GM10248 (cell line): ENCODE measurements around the gene CAMK2N1.

Experiments
- CTCF ChIA-PET: fragments of 300-600 bp; sonication (Branson Sonifier 250); formaldehyde crosslinking; extraction: SDS; loops from one replicate; lab custom pipeline; 2021; ENCODE audit warnings: antibody characterized with exemption; lab: Yijun Ruan, JAX
- POLR2A ChIA-PET: fragments of 350-650 bp; sonication (Branson Sonifier 250); formaldehyde crosslinking; extraction: SDS; loops from one replicate; lab custom pipeline; 2020; ENCODE audit warnings: antibody characterized with exemption; lab: Yijun Ruan, JAX
- DNase-seq: peaks from one replicate; pipeline ENCODE4 v3.0.0; 2012; ENCODE audit errors: extremely low spot score
- TF ChIP-seq, protein P1 (sequence below): IDR thresholded peaks from 2 replicates; pipeline ENCODE4 v1.5.1; 2012; ENCODE audit warnings: mild to moderate bottlenecking, low read depth; ENCODE audit errors: extremely low read depth, missing control alignments, control extremely low read depth

Gene CAMK2N1

DNA sequence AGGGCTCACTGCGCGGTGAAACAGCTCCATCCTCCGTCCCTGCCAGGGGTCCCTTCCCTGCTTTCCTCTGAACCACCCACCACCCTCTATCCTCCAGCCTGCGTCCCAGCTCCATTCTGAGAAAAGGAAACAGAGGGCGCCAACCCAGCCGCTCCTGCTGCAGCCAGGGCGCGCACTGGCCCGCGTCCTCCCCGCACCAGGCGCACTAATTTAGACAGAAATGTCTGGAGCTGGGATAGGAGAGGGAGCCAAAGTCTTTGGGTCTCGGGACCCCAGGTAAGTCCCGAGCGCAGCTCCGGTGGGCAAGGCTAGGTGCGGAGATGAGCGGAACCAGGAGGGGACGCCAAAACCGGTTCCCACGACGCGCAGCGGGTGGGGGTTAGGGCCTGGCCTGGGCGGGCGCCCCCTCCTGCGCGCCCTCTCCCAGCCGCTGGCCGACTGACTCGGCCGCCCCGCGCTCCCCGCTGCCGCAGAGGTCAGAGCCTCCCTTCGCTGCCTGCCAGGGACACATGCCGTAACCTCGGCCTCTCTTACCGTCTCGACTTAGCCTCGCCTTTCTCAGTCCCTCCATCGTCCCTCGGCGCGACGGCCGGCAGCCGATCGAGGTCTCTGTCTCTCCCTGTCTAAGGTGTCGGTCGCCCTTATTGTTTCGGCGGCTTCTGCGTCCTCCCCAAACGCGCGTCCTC lies 2.0 kb downstream of the CAMK2N1 start:
- ChIA-PET POLR2A (no interaction called here), CTCF (interaction anchor here (0.9 to 3.4 kb wide), 4 partner anchors 10 to 272 kb away, joined by 3 to 18 read pairs (median 4); no protein-coding TSS in a partner anchor)
- no peak for DNase-seq
- TF ChIP-seq, protein P1, sequence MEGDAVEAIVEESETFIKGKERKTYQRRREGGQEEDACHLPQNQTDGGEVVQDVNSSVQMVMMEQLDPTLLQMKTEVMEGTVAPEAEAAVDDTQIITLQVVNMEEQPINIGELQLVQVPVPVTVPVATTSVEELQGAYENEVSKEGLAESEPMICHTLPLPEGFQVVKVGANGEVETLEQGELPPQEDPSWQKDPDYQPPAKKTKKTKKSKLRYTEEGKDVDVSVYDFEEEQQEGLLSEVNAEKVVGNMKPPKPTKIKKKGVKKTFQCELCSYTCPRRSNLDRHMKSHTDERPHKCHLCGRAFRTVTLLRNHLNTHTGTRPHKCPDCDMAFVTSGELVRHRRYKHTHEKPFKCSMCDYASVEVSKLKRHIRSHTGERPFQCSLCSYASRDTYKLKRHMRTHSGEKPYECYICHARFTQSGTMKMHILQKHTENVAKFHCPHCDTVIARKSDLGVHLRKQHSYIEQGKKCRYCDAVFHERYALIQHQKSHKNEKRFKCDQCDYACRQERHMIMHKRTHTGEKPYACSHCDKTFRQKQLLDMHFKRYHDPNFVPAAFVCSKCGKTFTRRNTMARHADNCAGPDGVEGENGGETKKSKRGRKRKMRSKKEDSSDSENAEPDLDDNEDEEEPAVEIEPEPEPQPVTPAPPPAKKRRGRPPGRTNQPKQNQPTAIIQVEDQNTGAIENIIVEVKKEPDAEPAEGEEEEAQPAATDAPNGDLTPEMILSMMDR = no peak

DNA sequence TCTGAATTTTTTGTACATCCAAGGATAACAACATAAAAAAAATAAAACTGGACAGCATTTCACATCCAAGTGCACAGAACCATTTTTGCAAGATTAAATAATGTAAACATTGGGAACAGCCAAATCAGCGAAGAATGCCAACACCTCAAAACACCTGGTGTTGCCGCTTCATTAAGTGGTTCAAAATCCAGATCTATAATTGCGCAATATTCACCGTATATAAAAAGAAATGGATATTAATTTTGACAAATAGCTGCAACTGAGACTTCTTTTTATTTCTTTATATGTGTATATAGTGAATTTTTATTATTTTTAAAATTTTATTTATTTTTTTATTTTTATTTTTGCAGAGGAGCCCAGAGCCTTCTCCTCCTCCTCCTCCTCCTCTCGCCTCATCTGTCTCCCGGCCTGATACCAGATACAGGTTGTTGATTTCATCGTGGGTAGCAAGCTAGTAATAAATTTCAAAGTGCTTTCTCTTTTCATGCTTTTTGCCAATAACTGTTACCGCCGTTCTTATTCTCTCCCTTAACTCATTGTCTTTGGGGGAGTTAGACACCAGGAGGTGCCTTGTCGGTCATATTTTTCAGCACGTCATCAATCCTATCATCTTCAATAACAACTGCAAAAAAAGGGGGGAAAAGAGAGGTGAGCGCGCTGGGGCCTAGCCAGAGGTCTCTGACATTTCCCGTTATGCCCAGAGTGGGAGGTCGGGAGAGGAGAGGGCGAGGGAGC lies 2.7 kb downstream of the CAMK2N1 start:
- TF ChIP-seq, protein P1 = no peak
- POLR2A ChIA-PET = no interaction called here
- no peak for DNase-seq
- CTCF ChIA-PET = interaction anchor here (1.0 to 3.4 kb wide), 3 partner anchors 10 to 288 kb away, joined by 3 to 18 read pairs (median 5); no protein-coding TSS in a partner anchor

DNA sequence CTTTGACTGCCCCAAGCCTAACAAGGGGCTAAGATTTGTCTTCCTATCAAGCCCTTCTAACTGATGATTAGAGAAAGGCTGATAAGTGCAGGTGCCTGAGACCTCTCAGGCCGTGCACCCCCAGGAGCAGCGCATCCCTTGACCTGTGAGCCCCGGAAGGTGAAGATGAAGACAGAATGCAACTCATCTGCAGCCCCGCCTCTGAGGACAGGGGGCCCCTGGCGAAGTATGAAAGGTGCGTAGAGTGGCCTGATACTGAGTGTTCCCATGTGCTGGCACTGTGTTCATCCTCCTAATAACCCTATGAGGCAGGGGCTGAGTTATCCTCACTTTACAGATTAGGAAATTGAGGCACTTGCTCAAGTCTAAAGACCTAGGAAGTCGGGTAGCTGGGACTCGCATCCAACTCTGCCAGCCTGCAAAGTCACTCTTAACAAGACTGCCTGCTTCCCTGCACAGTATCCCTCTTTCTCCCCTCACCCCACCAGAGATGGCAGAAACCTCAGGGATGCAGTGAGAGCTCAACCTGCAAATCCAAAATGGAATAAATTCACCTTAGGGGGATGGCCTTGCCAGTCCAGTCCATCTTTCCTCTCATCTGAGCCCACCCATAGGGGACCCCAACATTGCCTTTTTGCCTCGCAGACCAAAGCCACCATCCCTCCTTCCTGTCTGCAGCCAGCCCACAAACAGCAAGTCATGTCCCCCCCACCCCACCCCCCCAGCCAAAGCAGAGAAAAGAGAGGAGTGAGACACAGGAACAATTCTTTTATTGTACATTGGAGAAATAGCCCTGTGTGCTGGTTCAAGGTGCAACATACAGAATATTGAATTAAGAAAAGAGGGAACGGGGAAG lies 4.1 kb downstream of the CAMK2N1 start:
- TF ChIP-seq, protein P1 = no peak
- CTCF ChIA-PET = interaction anchor here (1.0 to 3.4 kb wide), 3 partner anchors 10 to 286 kb away, joined by 3 to 18 read pairs (median 4); no protein-coding TSS in a partner anchor
- POLR2A ChIA-PET = interaction anchor here (0.6 kb wide), 1 partner anchor 20 kb away, joined by 3 read pairs; no protein-coding TSS in a partner anchor
- DNase-seq = no peak

DNA sequence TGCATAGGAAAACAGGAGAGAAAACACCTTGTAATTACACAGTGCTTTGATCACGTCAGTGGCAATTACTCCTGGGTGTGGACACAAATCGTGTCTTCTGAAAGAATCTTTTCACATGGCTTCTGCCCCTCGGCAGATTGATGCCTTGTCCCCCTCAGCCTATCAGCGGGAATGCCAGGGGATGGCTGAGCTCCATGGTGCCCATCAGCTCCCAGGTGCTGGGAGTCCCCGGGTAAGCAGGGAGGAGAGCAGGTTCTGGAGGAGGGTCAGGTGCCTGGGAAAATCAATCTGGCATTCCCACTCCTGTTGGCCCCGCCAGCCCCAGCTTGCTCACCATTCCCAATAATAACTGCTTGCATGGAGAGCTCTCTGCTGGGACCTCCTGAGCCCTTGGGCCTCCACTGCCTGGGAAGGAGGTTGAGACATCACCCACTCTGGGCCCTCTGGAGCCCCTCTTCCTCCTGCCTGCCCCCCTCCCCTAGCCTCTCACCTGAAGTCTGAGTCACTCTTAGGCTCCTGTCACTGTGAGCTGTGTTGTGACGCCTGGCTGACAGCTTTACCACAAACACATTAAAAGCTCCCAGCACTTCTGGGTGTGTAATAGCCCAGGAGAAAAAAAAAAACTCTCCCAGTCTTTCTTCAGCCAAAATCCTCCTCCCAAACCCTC lies 4.9 kb downstream of the CAMK2N1 start:
- CTCF ChIA-PET = interaction anchor here (0.9 to 3.4 kb wide), 6 partner anchors 9 to 104 kb away, joined by 3 to 18 read pairs (median 4); no protein-coding TSS in a partner anchor
- no peak for DNase-seq
- TF ChIP-seq, protein P1 = no peak
- POLR2A ChIA-PET = interaction anchor here (0.6 kb wide), 1 partner anchor 21 kb away, joined by 3 read pairs; no protein-coding TSS in a partner anchor

DNA sequence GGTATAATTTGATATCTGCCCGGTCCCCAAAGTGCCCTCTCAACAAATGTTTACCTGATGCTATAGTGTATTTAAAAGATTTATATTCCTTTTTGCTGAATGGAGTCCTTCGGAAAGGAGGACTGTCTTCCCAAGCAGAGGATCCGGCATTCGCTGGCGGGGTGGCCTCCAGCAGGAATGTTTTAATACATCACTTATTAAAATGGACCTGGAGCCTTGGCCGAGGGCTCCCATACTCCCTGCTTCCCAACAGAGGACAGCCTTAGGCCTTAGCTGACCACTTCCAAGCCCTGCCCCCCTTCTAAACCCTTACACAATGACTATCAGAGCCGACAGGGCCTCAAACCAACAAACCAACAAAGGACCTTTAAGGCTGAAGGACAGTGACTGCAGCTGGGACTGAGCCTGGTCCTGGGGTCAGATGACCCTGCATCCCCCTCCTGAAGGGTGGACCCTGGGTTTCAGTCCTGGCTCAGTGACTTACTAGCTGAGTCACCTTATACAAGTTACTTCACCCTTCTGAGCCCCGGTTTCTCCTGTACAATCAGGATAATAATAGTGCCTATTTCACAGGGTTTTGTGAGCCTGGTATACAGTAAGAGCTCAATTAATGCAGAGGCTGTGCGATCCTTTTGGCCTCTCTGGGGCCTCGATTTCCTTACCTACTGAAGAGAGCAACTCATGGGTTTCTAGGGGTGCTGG lies 5.6 kb downstream of the CAMK2N1 start:
- TF ChIP-seq, protein P1 = no peak
- no peak for DNase-seq
- ChIA-PET POLR2A (no interaction called here), CTCF (interaction anchor here (0.9 to 3.4 kb wide), 6 partner anchors 8 to 103 kb away, joined by 3 to 18 read pairs (median 4); no protein-coding TSS in a partner anchor)
